Vagina (tissue), 2 donors: ENCODE data around the gene PON3.
"Not testable (repeated sequence)": the region's sequence is repeated elsewhere in the genome, so short reads cannot be mapped to it uniquely, and the experiment has no call there.

Experiments
- POLR2A ChIP-seq, 2 donors: fragments of 450-650 bp; IDR thresholded peaks; one replicate each; pipeline ENCODE4 v1.6.1; 2017; ENCODE audit warnings: antibody characterized with exemption in 2 of 2, mild to moderate bottlenecking in 2 of 2, moderate library complexity in 2 of 2
- POLR2AphosphoS5 ChIP-seq, 2 donors: sonication (generic); formaldehyde crosslinking; IDR thresholded peaks; one replicate each; pipeline ENCODE4 v1.9.0; 2017; ENCODE audit warnings: antibody characterized with exemption in 2 of 2, mild to moderate bottlenecking in 2 of 2, low read depth in 1 of 2; ENCODE audit not compliant: insufficient read depth in 1 of 2
- TF ChIP-seq, protein P1 (sequence below), 3 experiments: fragments of 450-650 bp in 2 of 3; fragments of 200-600 bp in 1 of 3; sonication (generic) in 1 of 3; IDR thresholded peaks; one replicate each; pipeline ENCODE4 v1.5.1; 2017 to 2019; ENCODE audit warnings: antibody characterized with exemption in 3 of 3, mild to moderate bottlenecking in 2 of 3, moderate library complexity in 2 of 3

DNA sequence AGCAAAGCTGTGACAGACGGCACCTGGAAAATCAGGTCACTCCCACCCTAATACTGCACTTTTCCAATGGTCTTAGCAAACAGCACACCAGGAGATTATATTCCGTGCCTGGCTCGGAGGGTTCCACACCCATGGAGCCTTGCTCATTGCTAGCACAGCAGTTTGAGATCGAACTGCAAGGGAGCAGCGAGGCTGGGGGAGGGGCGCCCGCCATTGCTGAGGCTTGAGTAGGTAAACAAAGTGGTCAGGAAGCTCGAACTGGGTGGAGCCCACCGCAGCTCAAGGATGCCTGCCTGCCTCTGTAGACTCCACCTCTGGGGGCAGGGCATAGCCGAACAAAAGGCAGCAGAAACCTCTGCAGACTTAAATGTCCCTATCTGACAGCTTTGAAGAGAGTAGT is 16.7 kb downstream of the PON3 start:
- TF ChIP-seq, protein P1, sequence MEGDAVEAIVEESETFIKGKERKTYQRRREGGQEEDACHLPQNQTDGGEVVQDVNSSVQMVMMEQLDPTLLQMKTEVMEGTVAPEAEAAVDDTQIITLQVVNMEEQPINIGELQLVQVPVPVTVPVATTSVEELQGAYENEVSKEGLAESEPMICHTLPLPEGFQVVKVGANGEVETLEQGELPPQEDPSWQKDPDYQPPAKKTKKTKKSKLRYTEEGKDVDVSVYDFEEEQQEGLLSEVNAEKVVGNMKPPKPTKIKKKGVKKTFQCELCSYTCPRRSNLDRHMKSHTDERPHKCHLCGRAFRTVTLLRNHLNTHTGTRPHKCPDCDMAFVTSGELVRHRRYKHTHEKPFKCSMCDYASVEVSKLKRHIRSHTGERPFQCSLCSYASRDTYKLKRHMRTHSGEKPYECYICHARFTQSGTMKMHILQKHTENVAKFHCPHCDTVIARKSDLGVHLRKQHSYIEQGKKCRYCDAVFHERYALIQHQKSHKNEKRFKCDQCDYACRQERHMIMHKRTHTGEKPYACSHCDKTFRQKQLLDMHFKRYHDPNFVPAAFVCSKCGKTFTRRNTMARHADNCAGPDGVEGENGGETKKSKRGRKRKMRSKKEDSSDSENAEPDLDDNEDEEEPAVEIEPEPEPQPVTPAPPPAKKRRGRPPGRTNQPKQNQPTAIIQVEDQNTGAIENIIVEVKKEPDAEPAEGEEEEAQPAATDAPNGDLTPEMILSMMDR (IDR thresholded peaks at IDR 0.05): not testable (repeated sequence)
- not testable (repeated sequence) for TF ChIP-seq POLR2A (IDR thresholded peaks at IDR 0.05); POLR2AphosphoS5 (IDR thresholded peaks at IDR 0.05; ENCODE audit: insufficient read depth in 1 of 2, low read depth in 1 of 2)
